NCI-H1436 (cell line): Measurements from ENCODE around the gene VSNL1.
"Not testable (repeated sequence)": the region's sequence is repeated elsewhere in the genome, so short reads cannot be mapped to it uniquely, and the experiment has no call there.

Source experiments
- DNase-seq: peaks from one replicate; lab custom pipeline; 2025; lab: John Stamatoyannopoulos, UW

VSNL1 gene

DNA sequence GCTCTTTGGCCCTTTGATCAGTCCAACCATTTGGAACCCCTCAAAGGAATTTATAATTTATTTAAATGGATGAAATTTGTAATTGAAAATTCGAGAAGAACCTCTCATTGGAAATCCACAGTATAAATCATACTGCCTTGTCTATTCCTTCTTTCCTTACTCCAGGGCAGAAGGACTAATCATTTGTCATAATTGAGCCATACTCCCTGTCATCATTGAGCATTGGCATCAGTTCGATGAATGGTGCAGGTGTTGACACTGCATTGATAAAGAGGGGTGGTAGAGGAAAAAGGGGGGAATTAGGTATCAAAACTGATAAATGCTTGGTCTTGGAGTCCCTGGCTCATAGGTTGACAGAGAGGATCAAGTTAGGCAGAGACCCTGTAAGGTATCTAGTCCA, 2.0 kb downstream of the VSNL1 start:
- no peak for DNase-seq

DNA sequence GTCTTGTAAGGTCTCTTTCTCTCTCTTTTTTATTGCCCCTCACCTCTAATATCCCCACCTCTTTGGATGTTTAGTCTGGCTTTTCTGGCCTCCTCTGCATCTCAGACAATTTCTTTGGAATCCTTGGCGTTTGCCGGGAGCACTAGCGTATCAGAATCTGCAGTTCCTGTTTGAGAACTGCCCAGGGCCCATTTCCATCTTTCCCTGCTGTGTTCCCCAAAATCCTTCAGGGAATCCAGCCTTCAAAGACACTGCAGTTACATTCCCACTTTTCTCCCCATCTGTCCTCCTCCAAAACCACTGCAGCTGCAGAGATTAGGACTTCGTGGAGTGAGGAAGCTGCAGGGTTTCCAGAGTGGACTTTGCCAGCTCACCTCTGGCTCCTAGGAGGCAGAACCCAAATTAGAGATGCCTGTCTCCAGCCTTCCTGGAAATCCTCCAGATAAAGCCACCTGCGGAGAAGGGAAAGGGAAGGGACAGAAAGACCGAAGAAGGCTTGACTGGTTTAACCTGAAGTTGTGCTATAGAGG, 2.7 kb downstream of the VSNL1 start:
- DNase-seq = no peak

GRCh38 chr2:17543848-17544247, 3.4 kb downstream of the VSNL1 start:
- no peak for DNase-seq

- no peak for DNase-seq
These were observed 3.8 kb downstream of the VSNL1 start for GRCh38 chr2:17544256-17544655.

- DNase-seq = no peak
These were observed 5.5 kb downstream of the VSNL1 start for GRCh38 chr2:17545680-17546613.

DNA sequence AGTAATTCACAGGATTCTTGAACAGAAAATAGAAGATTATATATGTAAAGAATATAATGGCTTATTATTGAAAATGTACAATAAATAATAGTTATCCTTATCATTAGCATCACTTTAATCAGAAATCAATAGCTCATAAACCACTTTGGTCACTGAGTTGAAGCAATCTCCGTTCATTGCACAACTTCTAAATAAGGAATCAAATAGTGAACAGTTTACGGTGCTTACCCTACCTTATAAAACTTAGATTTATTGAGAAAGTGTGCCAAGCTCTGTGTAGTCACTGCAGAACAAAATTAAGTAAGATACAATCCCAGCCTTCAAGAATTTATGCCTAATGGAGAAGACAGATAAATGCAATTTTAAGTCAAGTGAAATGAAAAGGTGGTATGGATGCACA, 6.7 kb downstream of the VSNL1 start:
- DNase-seq = no peak

DNA sequence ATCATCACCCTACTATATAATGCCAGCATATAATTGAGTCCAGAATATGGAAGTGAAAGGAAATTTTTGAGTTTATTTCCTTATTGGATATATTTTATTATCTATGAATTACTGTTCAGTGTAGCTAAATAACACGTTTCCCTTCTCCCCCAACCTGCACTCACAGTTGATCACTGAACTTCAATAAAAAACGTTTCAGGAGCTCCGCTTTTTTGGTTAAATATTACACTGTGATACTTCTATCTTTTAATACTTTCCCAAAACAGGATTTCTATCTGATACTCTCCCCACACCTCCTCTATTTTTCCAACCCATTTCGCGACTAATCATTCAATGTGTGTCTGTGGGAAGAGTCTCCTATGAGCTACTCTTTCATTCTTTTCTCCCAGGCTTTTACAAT, 7.2 kb downstream of the VSNL1 start:
- no peak for DNase-seq

DNA sequence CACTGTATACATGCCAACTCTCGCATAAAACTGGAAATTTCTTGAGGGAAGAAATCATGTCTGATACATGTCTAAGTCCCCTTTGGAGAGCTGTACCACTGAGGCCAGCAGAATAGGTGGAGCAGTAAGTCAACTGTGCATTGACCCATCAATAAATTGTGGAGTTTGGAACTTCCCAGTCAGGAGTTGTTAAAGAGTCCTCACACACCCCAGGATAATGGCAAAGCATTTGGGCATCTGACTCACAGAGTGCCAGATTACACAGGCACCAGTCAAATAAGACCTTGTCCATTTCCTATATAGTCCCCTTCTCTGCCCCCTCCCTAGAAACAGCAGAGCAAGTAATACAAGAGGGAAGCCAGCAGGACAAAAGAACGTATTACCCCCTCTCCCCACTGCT, 10.4 kb downstream of the VSNL1 start:
- no peak for DNase-seq

DNA sequence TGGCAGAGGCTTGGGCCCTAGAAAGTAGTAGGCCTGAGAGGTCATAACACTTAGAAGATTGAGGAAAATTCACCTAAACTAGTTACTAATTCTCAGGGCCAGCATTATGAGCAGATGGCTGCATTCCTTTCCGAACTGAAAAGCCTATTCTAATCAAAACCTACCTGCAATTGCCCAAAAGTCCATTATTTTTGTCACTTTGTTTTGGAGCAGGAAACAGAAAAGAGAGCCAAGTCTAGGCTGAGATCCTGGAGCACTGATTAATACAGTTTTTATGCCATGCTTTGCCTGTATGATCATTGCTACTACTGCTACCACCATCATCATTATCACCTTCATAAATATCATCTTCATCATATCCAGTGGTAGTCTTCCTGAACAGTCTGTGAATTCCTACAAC, 14.7 kb downstream of the VSNL1 start:
- DNase-seq = no peak

- no peak for DNase-seq
These were observed 17.1 kb downstream of the VSNL1 start for GRCh38 chr2:17557596-17557995.

GRCh38 chr2:17558053-17558452, 17.6 kb downstream of the VSNL1 start:
- no peak for DNase-seq

DNA sequence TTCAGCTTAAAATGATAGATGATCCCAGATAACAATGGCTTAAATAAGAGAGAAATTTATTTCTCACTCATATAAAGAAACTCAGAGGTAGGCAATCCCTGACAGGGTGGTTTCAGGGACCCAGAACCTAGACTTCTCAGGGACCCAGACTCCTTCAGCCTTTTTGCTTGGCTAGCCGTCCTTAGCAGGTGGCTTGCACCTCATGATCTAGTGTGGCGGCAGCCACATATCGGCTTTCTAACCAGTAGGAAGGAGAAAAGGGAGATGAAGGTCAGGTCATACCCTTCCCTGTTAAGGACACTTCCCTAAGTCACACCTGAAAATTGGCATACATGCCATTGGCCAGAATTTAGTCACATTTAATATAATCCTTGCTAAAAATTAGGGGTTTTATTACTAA, 18.4 kb downstream of the VSNL1 start:
- DNase-seq = no peak

DNA sequence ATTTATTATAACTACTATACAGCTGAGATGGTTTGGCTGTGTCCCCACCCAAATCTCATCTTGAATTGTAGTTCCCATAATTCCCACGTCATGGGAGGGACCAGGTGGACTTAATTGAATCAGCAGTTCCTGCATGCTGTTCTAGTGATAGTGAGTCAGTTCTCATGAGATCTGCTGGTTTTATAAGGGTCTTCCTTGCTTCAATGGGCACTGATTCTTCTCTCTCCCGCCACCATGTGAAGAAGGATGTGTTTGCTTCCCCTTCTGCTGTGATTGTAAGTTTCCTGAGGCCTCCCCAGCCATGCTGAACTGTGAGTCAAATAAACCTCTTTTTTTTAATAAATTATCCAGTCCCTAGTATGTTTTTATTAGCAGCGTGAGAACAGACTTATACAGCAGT, 25.2 kb downstream of the VSNL1 start:
- not testable (repeated sequence) for DNase-seq

DNA sequence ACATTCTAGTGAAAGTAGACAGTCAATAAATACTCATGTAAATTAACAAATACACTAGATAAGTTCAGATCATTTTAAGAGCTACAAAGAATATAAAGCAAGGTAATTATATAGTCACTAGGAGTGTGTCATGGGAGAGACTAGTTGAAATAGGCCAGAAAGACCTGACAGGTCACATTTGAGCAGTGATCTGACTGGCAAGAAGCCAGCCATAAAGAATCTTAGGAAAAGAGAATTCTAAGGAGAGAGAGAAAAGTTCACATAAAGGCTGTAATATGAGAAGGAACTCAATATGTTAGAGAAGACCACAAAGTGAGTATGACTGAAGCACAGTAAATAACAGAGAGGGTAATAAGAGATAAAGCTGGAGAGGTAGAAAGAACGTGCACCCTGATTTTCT, 31.2 kb downstream of the VSNL1 start:
- no peak for DNase-seq

DNA sequence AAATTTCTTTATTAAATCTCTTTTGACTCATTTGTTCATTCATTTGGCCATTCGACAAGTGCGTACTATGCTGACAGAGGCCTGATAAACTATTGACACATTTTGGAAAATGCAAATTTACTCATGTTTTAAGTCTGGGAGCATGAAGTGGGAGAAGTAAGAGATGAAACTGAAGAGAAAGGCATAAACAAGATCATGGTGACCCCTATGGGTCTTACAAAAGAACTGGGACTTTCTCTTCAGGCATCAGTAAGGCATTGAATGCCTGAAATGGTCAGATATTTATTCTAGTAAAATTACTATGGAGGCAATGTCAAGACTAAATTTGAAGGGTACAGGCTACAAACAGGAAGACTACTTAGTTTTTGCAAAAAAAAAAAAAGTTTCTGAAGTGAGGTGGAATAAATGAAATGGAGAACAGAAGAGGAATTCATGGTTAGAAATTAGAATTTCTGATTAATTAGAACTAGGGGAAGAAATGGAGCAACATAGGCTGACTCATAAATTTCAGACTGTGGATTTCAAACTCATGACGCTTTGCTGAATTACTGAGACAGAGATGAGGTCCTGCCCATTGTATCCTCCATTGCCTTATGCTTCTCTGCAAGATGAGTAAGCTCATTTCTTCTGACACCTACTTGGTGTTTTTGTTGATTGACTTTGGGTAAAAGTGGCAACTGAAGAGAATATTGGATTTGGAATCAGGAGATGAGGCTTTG, 32.7 kb downstream of the VSNL1 start:
- no peak for DNase-seq

GRCh38 chr2:17573804-17574175, 33.3 kb downstream of the VSNL1 start:
- no peak for DNase-seq

GRCh38 chr2:17574406-17575073, 34.0 kb downstream of the VSNL1 start:
- DNase-seq = no peak

DNA sequence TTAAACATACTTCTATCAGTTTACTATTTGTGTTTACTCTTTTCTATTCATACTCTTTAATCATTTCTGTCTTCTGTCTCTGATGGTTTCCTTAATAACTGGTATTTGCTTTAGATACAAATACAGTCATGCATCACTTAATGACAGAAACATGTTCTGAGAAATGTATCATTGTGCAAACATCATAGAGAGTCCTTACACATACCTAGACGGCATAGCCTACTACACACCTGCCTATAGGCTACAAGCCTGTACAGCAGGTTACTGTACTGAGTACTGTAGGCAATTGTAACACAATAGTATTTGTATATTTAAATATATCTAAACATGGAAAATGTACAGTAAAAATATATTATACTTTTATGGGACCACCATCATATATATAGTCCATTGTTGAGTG, 36.3 kb downstream of the VSNL1 start:
- DNase-seq = no peak

GRCh38 chr2:17578466-17578928, 38.0 kb downstream of the VSNL1 start:
- no peak for DNase-seq

GRCh38 chr2:17579605-17580318, 39.3 kb downstream of the VSNL1 start:
- no peak for DNase-seq

DNA sequence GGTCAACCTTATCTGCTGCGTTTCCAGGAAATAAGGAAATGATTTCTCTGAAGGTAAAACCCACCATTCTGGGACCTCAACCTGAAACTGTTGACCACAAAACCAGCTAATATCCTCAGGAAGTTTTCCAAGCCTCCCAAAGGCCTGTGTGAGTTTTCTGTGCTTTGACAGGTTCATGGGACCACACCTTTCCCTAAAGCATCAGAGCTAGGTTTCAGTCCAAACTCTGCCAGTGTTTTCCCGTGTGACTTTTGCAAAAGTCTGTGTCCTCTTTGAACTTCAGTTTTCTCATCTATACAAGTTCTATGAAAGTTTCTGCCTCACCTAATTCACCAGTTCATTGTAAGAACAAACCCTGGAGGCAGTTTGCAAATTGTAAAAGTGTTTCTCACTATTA, 39.8 kb downstream of the VSNL1 start:
- DNase-seq = no peak

DNA sequence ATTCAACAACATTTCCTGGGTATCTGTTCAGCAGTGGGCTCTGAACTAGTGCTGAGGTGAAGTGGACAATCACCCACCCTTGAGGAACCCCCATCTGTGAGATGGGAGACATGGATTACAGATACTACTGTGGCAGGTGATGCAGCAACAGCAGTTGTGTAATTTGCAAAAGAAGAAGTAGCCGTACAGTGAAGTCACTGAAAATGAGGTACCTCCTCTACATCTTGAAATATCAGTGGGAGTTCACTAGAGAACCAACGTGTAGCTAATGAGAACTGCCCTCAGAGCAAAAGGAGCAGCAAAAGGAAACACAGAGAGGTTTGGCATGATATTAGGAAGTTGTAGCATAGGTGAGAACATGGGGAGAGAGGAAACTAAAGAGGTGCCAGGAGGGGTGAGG, 41.3 kb downstream of the VSNL1 start:
- no peak for DNase-seq
